HG03280 (cell line): ENCODE results near the gene MTHFD2L.
"Not testable (repeated sequence)": the region's sequence is repeated elsewhere in the genome, so short reads cannot be mapped to it uniquely, and the experiment has no call there.

Experiments
- ATAC-seq: cut with Tn5 transposase; IDR thresholded peaks from one replicate; pipeline ENCODE4 v1.9.1; 2021; ENCODE audit warnings: mild to moderate bottlenecking, moderate library complexity; ENCODE audit not compliant: unreplicated experiment

Gene MTHFD2L

DNA sequence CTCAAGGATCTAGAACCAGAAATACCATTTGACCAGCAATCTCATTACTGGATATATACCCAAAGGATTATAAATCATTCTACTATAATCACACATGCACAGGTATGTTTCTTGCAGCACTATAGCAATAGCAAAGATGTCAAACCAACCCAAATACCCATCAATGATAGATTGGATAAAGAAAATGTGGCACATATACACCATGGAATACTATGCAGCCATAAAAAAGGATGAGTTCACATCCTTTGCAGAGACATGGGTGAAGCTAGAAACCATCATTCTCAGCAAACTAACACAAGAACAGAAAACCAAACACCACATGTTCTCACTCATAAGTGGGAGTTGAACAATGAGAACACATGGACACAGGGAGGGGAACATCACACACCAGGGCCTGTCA lies 25.7 kb upstream of the MTHFD2L start:
- not testable (repeated sequence) for ATAC-seq

DNA sequence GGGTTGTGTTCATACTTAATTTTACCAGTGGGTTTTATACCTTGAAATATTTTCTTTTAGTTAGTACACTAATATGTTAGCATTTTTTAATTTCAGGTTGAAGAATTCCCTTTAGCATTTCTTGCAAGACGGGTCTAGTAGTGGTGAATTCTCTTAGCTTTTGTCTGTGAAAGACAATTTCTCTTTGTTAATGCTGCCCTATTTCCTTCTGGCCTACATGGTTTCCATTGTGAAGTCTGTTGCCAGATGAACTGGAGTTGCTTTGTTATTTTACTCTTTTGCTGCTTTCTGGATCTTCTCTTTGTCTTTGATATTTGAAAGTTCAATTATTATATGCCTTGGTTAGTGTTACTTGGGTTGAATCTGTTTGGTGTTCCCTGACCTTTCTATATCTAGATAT lies 25.0 kb upstream of the MTHFD2L start:
- no peak for ATAC-seq

GRCh38 chr4:74133786-74134499 lies 24.0 kb upstream of the MTHFD2L start:
- ATAC-seq, result peak; percentile 85

DNA sequence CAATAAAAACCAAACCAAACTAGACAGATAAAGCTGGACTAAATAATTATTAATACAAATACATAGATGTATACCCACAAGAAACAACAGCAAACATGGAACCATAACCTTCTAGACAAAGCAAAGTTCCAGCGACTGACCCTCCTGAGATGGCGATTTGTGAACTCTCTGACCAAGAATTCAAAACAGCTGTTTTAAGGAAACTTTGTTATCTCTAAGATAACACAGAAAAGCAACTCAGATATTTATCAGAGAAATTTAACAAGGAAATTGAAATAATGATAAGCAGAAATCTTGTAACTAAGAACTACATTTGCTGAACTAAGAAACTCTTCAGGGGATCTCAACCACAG lies 23.4 kb upstream of the MTHFD2L start:
- ATAC-seq, result no peak

GRCh38 chr4:74146581-74147129 lies 11.3 kb upstream of the MTHFD2L start:
- no peak for ATAC-seq

DNA sequence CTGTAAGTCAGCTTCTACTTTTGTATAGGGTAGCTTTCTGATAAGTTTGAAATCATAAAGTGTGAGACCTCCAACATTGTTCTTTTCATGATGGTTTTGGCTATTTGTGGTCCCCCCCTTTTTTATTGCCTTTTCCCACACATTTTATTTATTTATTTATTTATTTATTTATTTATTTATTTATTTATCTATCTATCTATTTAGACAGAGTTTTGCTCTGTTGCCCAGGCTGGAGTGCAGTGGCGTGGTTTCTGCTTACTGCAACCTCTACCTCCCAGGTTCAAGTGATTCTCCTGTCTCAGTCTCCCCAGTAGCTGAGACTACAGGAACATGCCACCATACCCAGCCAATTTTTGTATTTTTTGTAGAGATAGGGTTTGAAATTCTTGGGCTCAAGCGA lies 9.7 kb upstream of the MTHFD2L start:
- no peak for ATAC-seq

DNA sequence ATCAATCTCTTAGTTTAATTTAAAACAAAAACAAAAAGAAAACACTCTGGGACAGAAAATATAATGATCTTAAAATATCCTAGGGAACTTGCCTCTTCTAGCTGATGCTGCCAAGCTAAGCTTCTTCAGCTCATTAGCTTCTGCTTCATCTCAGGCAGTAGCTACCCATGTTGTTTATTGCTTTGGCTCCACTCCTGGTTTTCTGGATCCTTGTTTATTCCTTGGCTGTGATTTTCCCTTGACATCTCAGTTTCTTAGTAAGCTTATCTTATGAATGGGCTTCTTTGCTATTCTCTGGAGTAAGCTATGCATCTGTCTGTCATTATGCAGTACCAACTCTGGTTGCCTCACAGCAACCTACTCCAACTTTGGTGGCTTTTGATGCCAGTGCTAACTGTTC lies 5.1 kb upstream of the MTHFD2L start:
- no peak for ATAC-seq

GRCh38 chr4:74156521-74156920 lies 1.4 kb upstream of the MTHFD2L start:
- no peak for ATAC-seq

- ATAC-seq, result no peak
These were observed 764 bp upstream of the MTHFD2L start for GRCh38 chr4:74157154-74157553.

DNA sequence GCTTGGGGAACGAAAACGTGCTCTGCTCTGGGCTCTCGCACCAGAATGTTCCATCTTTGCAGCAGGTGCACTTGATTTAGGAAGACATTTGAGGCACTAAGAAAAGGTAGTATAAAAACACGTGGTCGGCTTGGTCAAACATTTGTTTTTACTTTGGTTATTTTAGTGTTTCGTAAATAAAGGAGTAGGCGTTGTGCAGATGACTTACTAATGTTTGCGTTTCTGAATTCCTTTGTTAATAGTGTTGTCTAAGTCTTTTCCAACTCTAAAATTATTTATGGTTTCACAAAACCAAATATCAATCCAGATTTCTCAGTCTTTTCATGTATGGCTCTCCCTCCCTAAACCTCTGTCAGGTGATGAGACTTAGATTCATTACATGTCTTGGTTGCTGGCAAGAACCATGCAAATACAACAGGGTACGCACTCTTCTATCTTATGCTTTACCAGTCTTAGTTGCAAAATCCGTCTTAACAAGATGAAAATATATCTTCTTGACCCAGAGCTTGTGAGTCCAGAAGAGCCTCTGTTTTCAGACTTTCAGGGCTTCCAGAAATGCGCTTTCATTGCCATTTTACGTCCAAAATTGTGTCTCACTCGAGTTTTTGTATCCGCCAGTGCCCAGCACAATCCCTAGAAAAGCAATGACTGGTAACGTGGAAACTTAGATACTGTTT lies 686 bp downstream of the MTHFD2L start:
- no peak for ATAC-seq

DNA sequence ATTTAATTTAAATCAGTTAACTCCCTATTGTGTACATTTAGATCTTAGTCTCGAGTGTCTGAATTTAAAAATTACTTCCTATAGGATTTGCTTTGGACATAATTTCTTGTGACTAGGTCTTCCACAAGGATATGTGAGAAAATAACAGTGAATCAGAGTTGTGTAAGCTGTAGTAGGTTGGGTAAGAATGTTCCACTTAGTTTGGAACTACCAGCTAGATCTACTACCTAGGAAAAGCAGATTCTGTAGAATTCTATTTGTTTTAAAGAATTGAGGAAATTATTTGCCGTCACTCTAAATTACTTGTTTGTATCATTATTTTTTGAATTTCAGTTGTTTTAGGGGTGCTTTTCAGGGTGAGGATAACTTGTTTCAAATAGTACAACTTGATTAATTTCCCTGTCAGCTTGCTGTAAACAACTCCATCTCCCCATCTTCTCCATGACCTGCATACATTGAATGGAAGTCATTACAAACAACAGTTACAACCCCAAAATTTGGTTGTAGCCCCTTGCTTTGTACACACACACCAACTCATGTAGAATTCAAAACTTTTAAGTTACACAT lies 1.3 kb downstream of the MTHFD2L start:
- ATAC-seq, result no peak

- ATAC-seq, result no peak
These were observed 3.9 kb downstream of the MTHFD2L start for GRCh38 chr4:74161666-74162450.

GRCh38 chr4:74166135-74166534 lies 8.2 kb downstream of the MTHFD2L start:
- no peak for ATAC-seq

DNA sequence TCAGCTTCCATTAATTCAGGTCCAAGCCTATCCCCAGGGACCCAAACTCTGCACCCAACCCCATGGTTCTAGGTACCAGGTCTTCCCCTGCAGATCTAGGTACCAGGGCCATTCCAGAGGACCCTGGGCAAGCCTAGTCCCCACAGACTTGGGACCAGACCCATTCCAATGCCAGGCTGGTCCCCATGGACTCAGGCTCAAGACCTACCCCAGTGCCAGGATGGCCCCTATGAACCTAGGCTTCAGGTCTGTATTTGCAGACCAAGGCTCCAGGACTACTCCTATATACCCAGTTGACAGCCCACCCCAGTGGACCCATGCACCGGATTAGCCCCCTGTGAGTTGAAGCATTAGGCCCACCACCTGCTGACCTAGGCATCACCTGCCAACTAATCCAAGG lies 8.9 kb downstream of the MTHFD2L start:
- no peak for ATAC-seq

DNA sequence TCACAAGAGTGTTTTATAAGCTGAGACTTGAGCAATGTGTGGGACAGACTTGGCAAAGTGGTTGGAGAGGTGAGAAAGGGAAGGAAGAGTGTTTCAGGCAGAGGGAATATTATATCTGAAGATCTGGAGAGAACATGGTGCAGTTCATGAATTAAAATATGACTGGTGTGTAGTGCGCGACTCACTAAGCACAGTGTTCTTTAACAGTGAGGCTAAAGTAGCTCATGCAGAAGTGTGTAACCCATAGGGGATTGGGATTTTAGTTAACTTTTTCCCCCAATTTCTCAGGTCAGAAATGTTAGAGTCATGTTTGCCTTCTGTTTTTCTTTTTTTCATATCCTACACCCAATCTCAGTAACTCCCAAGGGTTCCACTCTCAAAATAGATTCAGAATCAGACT lies 9.7 kb downstream of the MTHFD2L start:
- ATAC-seq, result no peak

DNA sequence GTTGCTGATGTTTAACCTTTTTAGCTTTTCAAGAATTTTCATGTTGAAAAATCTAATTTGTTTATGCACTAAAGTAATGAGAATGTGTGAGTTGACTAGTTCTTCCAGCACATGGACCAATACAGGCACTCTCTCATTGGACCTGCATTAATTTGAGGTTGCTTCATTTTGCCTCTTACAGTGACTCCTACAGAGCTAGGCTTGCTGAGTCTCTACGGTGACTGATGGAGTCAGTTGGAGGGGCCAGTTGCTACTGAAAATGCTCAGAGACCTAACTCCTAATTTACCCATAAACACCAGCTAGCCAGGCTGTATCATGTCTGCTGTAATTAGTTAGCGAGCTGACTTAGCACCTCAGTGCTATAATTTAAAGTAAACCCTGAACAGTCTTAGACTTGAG lies 10.9 kb downstream of the MTHFD2L start:
- ATAC-seq, result no peak

DNA sequence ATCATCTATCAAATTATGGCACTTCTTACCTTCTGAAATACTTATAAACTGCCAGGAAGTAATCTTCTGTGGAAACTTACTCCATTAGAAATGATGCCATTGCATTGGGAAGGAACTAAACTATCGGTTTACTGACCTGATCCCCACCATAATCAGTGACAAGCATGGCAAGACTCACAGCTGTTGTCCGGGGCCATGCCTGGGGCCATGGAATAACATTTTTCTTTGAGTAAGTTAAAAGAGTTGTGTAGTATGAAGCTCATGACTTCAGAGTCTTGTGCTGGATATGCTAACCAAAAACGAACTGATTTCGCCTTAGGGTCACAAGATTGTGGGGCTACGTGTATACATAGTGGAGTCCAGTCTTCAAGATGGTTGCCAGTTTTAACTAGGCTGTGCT lies 15.4 kb downstream of the MTHFD2L start:
- ATAC-seq, result no peak

- no peak for ATAC-seq
These were observed 16.5 kb downstream of the MTHFD2L start for GRCh38 chr4:74174421-74174820.

GRCh38 chr4:74174941-74175340 lies 17.0 kb downstream of the MTHFD2L start:
- ATAC-seq, result no peak

DNA sequence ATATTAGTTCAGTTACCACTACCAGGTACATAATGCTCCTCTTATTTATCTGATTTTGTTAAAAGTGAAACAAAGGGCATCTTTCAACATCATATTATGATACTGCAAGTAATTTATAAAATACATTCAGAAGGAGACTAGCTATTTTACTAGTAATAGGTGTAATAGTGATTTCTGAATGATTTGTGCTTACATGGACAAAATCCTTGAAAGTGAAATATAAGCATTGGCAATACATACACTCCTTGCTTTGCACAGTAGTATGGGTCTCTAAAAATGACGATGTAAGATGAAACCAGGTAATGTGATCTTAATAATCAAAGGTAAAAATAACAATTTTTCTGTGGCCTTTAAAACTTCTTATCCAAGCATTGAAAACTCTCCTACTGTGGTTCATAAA lies 17.5 kb downstream of the MTHFD2L start:
- ATAC-seq, result no peak

- no peak for ATAC-seq
These were observed 20.9 kb downstream of the MTHFD2L start for GRCh38 chr4:74178798-74179197.
